ENCODE data around the gene TMEM231.
"Not testable (repeated sequence)": the region's sequence is repeated elsewhere in the genome, so short reads cannot be mapped to it uniquely, and the experiment has no call there.

Gene TMEM231

DNA sequence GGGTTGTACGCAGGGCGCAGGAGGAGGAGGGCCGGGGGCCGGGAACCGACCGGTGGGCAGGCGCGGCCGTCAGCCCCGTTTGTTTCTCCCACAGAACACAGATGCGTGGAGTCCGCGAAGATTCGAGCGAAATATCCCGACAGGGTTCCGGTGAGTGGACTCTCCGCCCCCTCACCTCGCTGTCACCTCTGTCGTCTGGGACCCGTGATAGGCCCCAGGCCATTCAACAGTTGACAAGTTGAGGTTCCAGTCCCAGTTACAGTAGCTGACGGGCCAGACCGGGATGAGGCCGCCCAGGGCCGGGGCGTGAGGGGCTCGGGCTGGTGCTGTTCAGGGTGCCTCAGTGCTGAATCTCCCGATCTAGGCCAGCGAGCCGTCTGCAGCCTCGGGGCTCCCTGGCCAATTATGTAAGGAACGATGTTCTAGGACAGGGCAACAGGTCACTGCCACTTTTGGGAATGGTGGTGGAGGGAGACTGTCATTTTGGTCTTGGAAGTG lies 10.8 kb upstream of the TMEM231 start:
- DNase-seq (ENCODE audit: low spot score) = no peak

DNA sequence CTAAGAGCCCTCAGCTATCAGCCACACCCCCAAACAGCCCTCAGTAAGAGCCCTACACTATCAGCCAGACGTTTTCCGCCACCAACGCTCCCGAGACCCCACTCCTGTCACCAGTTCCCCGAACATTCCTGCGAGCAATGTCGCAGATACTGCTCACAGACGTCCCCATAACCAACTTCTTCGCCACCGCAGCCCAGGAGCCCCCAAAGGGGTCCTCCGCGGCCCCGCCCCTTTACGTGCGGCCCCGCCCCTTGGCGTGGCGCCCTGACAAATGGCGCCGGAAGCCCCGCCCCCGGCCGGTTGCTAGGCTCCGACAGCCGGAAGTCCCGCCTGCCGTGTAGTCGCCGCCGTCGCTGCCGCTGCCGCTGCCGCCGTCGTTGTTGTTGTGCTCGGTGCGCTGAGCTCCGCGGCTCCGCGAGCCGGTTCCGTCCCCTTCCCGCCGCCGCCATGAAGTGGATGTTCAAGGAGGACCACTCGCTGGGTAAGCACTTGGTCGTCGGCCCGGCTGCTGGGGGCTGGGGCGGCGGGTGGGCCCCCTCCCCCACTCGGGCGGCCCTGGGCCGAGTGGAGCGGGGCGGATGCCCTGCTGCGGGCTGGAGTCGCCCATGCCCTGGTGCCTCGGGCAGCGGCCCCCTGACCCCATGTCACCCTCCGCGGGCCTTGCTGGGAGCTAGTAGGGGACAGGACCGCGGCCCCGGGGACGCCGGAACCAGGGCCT lies 10.1 kb upstream of the TMEM231 start, which contains the start of gene GABARAPL2:
Gene GABARAPL2, plus strand, starts transcription at position 340 of the 718 bp plus-strand sequence. Its CDS starts 108 bp downstream, at position 448.
- peak; percentile 90 for DNase-seq (ENCODE audit: low spot score)

DNA sequence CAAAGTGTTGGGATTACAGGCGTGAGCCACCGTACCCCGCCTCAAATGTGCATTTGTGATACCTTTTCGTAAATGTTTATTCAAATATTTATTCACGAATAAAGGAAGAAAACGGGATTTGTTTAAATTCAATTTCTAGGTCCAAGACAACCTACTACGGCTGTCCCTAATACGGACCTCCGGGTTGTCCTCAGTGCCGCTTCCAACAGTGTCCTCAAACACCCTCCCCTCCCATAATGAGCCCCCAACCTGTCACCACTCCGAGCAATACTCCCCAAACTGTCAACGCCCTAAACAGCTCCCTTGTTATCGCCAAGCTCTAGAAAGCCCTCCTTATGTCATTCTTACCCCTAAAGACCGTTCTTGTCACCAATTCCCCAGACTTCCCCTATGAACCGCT lies 9.6 kb upstream of the TMEM231 start:
- no peak for DNase-seq (ENCODE audit: low spot score)

DNA sequence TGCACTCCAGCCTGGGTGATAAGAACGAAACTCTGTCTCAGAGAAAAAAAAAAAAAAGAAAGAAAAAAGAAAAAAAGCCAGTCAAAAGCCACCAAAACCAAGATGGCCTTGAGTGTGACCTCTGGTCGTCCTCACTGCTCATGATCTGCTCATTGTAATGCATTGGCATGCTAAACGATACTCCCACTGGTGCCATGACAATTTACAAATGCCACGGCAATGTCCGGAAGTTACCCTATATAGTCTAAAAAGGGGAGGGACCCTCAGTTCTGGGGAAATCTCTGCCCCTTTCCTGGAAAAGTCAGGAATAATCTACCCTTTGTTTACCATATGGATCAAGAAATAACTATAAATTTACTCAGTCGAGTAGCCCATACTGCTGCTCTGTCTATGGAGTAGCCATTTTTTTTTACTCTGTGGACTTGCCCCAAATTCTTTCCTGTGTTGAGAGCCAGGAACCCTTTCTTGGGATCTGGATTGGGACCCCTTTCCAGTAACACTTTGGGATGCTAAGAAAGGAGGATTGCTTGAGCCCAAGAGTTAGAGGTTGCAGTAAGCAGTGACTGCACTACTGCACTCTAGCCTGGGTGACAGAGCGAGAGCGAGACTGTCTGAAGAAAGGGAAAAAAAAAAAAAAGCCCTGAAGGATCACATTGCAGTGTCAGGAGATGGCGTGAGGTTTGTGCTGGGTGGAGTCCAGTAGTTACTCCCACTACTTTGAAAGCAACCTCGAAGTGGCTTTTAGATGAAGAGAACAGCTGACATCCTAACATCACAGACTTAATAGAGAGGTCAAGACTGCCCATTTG lies 3.7 kb upstream of the TMEM231 start:
- no peak for DNase-seq (ENCODE audit: low spot score)

DNA sequence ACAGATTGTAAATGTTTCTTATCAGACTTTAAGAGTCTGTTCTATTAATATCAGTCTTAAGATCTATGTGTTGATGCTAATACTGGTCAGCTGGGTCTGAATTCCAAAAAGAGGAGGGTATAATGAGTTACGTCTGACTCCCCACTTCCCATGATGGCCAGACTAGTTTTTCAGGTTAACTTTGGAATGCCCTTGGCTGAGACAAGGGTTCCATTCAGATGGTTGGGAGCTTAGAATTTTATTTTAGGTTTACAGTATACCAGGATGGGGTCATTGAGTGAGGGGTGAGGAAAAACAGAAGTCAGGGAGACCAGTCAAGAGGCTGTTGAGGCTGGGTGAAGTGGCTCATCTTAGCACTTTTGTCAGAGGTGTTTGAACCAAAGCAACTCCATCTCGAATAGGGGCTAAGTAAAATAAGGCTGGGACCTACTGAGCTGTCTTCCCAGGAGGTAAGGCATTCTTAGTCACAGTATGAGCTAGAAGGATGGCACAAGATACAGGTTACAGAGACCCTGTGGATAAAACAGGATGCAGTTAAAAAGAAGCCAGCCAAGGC lies 2.9 kb upstream of the TMEM231 start:
- DNase-seq (ENCODE audit: low spot score) = no peak

DNA sequence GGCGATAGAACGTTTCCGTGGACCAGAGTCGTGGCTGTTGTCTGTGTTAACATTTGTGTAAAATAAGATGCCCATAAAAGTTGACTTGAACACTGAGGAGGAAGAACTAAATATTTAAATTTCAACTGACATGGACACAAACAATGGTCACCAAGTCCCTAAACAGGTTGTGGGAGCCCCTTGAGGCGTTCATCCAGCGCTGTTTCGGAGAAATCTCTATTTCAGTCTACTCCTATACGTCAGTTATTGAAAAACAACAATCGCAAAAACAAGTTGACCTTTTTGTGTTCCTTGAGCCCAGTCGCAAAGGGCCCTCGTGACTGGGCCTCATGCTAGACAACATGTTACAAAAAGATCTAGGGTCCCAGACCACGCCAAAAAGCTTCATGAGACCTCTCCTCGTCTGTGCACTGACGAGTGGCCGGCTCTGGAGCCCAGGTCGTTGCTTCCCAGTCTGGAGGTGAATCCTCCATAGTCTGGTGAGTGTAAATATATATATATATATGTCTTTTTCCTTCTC lies 439 bp upstream of the TMEM231 start:
- no peak for DNase-seq (ENCODE audit: low spot score)

DNA sequence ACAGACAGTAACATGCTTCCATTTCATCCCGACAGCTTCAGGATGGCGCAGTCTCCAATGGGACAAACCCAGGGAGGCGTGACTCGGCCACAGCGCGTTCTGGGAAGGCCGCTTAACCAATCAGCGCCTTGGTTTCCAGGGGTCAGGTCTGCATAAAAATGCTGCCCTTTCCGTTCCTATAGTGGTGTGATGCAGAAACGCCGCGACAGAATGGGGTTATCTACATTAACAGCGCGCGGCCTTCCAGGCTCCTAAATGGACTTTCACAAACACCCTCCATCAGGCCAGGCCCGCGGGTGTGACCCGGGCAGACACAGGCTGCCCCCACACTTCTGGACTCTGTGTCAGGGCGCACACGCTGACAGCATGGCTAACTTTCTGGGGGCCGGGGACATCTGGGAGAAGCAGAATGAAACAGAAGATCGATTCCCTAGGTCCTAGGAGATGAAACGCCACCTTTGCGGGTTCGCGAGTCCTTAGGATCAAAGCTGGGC lies 792 bp downstream of the TMEM231 start:
- peak; percentile 88 for DNase-seq (ENCODE audit: low spot score)

DNA sequence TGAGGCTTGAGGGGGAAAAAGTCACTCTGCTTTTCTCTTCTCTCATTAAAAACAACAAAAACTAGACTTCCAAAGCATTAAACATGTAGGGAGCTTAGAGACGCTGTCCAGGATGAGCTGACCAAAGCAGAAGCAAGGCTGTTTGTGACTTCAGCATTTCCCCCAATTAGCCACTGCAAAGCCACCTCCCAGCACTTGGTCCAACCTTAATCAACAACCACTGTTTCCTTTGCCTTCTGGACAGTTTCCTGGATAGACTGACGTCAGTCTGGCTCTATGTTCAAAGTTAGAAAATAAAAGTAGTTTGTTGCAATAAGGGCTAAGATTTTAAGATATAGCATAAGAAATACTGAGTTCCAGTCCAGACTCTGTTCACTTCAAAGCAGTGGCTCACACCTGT lies 3.1 kb downstream of the TMEM231 start:
- DNase-seq (ENCODE audit: low spot score) = no peak

DNA sequence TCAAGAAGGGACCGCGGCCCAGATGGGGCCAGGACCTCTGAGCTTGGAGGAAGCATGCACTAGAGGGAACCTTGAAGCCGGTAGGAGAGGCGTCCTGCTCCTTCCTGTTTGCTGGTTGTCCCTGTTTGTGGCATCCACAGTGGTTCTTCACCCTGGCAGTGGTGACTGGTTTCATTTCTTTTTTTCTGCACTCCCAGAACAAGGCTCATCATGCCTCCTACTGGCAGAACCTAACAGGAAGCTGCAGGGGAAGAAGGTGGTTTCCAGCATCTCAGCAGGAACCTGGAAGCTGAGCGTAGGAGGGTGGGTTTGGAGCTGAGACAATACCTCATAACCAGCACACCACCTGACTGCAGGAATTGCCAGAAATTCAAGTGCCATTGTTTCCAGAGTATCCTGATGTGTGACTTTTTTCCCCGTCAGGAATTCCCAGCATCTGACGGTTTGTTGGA lies 5.8 kb downstream of the TMEM231 start:
- no peak for DNase-seq (ENCODE audit: low spot score)

DNA sequence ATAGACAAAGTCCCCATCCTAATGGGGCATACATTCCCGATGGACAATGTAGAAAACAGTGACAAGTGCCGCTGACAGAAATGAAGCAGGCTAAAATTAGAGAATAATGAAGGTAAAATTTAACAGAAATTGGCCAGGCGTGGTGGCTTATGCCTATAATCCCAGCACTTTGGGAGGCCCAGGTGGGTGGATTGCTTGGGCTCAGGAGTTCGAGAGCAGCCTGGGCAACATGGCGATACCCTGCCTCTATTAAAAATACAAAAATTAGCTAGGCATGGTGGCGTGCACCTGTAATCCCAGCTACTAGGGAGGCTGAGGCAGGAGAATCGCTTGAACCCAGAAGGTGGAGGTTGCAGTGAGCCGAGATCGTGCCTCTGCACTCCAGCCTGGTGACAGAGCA lies 7.6 kb downstream of the TMEM231 start:
- DNase-seq (ENCODE audit: low spot score) = not testable (repeated sequence)

DNA sequence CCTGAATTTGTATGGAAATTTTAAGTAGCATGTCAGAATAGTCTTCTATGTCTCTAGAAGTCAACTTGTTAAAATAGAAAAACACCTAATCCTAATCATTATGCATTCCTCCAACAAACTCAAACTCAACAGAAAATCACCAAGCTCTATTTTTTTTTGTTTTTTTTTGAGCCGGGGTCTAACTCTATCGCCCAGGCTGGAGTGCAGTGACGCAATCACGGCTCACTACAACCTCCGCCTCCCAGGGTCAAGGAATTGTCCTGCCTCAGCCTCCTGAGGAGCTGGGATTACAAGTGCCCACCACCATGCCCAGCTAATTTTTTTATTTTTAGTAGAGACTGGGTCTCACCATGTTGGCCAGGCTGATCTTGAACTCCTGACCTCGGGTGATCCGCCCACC lies 9.8 kb downstream of the TMEM231 start:
- no peak for DNase-seq (ENCODE audit: low spot score)

DNA sequence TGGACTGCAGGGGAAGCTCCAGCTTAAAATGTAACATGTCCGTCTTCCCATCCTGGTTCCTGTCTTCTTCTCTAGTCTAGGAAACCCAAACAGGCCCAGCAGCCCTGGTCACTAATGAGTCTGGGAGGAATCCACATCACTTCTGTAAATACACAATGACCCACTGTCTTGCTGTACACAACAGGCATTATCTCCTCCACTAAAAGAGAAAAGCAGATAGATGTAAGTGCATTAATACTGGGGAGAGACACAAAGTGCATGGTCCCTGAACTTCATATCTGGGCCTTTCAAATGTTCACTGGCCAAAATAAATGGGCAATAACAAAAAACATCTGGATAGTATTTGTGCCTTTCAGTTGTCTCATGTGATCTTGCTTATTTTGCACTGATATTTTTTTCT lies 10.2 kb downstream of the TMEM231 start:
- DNase-seq (ENCODE audit: low spot score) = not testable (repeated sequence)

DNA sequence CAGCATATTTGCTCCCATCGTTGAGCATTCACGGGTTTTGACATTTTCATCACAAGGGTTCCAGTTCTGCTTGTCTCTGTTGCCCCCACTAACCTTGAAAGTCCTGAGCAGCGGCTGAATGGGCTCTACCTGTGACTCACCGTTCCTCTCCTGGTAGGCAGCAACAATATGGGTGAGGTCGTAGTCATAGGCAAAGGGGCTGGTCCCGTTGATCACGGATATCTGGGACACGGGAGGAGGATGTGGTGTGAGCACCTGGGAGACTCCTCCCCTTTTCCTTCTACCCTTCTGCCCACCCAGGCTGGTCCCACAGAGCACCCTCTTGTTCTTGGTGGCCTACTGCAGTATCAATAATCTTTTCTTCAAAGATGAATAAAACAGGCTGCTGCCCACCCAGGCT lies 13.6 kb downstream of the TMEM231 start:
- not testable (repeated sequence) for DNase-seq (ENCODE audit: low spot score)

DNA sequence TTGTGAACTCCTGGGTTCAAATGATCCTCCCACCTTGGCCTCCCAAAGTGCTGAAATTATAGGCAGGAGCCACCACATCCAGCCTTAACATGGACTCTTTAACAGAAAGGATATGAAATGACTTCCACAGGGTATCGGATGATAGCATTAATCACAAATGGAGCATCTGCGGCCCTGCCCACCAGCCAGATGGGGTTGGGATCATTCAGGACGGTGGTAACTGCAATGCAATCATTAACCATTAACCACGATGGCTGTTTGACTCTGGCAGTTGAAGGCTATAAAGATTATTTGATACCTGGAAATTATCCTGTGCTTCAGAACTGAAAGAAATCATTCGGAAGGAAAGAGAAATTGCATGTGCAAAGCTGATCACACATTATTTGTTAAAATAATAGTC lies 14.8 kb downstream of the TMEM231 start:
- no peak for DNase-seq (ENCODE audit: low spot score)

DNA sequence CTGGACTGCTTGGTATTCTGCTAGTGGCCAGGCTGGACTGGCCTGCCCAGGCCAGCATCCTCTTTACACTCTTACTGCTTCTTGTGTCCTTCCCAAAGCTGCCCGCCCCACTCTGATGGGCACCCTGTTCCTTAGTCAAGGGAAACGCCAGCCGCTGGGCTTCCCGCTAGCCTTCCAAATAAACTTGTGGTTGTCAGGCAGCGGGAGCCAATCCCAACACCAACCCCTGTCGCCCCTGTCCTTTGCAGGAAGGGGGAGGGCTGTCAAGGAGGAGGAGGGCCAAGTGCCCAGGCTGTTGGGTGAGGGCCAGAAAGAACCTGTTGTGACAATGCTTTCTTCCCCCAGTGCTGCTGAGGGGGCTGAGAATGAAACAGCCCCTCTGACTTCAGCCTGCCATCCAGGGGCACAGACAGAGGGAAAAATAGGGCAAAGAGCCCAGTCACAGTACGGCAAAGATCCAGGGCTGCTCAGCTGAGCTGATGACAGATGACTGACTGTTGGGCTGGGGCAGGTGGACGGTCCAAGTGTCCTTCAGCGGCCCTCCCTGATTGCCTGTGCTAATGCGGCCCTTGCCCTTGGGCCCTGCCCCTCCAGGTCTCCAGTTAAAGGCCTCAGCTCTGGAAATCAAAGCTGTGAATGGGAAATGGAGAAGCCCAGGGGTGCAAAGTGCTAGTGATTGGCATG lies 17.0 kb downstream of the TMEM231 start:
- DNase-seq (ENCODE audit: low spot score) = not testable (repeated sequence)

DNA sequence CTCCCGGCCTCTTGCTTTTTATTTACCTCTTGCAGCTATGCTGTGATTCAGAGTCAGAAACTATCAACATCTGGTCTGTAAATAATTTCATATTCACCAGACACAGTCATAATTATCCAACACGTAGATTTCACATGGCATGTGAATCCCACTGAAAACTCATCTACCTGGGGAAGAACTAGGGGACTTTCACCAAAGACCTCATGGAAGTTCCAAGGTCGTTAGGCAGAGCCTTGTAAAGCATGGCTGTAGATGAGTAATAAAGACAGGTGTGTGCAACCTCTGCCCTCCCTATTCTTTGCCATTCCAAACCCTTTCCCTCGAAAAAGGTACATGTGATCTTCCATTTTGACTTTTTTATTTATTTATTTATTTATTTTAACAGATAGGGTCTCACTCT lies 18.3 kb downstream of the TMEM231 start:
- DNase-seq (ENCODE audit: low spot score) = no peak

DNA sequence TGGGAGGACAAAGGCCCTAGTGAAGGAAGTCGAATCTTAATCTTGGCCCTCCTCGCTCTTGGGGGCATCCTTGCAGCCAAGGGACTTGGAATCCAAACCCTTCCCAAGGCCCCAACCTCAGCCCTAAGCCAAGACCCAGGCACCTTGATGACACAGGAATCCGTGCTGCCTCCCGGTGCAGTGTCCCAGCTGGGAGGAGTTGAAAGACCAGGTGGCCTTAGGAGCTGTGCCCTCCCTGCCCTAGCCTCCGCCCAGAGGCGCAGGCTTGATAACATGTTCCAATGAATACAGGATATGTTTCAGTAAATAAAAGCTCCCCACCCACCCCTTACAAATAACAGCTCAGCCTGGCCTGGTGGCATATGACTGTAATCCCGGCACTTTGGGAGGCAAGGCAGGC lies 20.2 kb downstream of the TMEM231 start, which contains the start of gene CHST5:
Gene CHST5, minus strand, starts transcription at position 208 of the 400 bp plus-strand sequence. CDS start 5,724 bp downstream, outside the sequence.
- DNase-seq (ENCODE audit: low spot score) = no peak

DNA sequence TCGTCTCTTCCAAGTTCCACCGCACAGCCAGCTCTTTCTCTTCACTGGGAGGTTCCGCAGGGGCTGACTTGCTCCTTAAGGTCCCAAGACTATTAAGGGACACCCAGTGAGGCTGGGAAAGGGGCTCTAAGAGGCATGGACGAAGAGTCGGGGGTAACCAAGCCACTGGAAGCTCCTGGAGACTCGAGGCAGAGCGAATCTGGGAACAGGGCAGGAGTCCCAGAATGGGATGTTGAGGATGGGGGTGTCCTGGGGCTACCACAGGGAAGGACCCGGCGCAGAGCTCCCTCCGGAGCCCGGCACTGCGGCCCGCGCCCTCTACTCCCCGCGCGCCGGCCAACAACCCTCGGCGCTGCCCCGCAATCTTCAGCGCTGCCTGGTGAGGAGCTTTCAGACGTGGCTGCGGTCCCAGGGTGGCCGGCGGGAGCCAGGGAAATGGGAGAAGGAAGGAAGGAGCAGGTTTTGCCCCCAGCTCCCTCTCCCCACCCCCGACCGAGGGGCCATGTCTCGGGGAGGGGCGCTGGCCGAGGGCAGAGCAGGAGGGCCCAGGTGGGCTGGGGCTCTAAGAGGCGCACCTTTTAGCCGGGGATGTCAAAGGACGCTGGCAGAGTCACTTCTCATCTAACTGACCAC lies 20.7 kb downstream of the TMEM231 start:
- no peak for DNase-seq (ENCODE audit: low spot score)

DNA sequence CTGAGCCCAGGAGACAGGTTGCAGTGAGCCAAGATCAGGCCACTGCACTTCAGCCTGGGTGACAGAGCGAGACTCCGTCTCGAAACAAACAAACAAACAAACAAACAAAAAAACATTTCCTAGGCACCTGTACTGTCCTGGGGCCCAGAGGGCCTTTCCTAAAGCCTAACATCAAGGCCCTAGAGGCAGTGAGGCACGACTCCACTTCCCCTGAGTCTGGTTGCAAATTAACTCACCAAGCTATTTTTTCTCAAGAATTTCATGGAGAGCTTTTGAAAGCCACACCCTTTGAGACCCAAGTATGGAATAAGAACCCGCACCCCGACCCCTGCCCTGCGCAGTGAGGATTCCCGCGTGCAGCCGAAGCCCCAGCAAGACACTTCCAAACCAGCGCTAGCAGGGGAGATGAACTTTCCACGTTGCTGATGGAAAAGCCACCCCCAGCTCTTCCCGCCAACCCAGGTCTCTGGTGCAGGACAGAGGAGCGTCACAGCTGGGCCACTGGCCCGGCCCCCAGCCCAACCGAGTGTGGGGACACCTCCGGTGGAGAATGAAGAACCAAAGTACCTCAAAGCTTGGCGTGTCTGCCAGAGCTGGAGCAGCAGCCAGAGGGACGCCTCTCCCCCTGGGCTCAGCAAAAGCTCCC lies 21.4 kb downstream of the TMEM231 start:
- DNase-seq (ENCODE audit: low spot score) = no peak

DNA sequence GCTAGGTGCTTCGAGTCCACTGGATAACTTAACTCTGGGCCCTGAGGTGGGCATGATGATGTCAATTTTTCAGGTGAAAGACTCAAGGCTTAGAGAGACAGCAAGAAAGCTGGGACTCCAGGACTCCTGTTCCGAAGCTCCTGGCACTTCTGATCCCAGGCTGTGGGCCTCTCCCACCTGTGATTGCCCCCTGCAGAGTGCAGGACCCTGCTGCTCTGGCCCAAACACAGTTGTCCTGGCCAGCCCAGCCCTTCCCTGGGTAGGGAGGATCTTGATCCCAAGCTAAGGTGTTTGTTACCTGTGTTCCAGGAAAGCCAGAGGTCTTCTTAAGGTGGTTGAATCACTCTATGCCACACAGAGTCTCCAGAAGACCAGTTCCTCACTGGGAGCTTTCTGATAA lies 23.3 kb downstream of the TMEM231 start:
- DNase-seq (ENCODE audit: low spot score) = no peak
